Right cardiac atrium (tissue), 5 donors: ENCODE results near the gene TRIM62. TPM values are rescaled to one million over a fixed set of nuclear protein-coding genes. Genes with fewer than 3 reads are reported as not detected.
"Not testable (repeated sequence)": the region's sequence is repeated elsewhere in the genome, so short reads cannot be mapped to it uniquely, and the experiment has no call there.

Source experiments
- ATAC-seq, 2 donors: fragments of 200-7000 bp; cut with Tn5 transposase; one replicate each; pipeline versions ENCODE4 v1.8.0 to v1.9.1; 2020; ENCODE audit warnings: moderate library complexity in 2 of 2, mild to moderate bottlenecking in 1 of 2
- DNase-seq, 3 donors: peaks; one replicate each; pipeline ENCODE4 v3.0.0-alpha.2; 2020
- H3K27ac ChIP-seq: one replicate; pipeline ENCODE4 v1.5.1; 2013; ENCODE audit warnings: mild to moderate bottlenecking, low read length, control low read depth, moderate library complexity
- H3K27me3 ChIP-seq: one replicate; pipeline ENCODE4 v1.6.1; 2013; ENCODE audit not compliant: control insufficient read depth, insufficient read depth
- H3K4me1 ChIP-seq: one replicate; pipeline ENCODE4 v1.6.1; 2013; ENCODE audit warnings: low read length; ENCODE audit not compliant: control insufficient read depth, insufficient read depth
- H3K4me3 ChIP-seq: one replicate; pipeline ENCODE4 v1.5.1; 2013; ENCODE audit warnings: low read length, control low read depth
- H3K9me3 ChIP-seq: one replicate; pipeline ENCODE4 v1.6.1; 2013; ENCODE audit warnings: low read length; ENCODE audit not compliant: control insufficient read depth
- WGBS: extraction: QIAGEN DNeasy Blood & Tissue Kit; methylation state at CpG from one replicate; pipeline ENCODE4 v1.1.7; 2013; 5-methylcytosine and 5-hydroxymethylcytosine counted together
- intact Hi-C, 4 donors: fragments of 100-400 bp; cut with DNase I; formaldehyde crosslinking; loops; one replicate each; pipeline versions ENCODE4 v1.11.0 to v1.14.0; 2022 to 2023
- polyA plus RNA-seq: library from polyadenylated mRNA; stranded (reverse); fragments of 200-250 nt; gene quantifications from one replicate; pipeline ENCODE4 v1.2.3, GENCODE V29; 2013
- total RNA-seq, 4 donors: library from RNA; stranded (reverse); fragmentation: NEBNext Ultra II Directional; extraction: Animal tissue kit (Norgen Biotek cat#: 25700); gene quantifications; one replicate each; pipeline ENCODE4 v1.2.1, GENCODE V29; 2021
- donor health status: healthy with polysubstance abuse.
- donor health status: DM: no; HTN: yes; CAD: no.
- donor health status: DM: no; HTN: no; CAD: no.
- donor health status: DM: no; HTN: yes; CAD: no; lungs with severe emphysema.
- donor health status: DM: yes; HTN: yes; CAD: no.

The TRIM62 gene
- total and polyA plus RNA-seq, 5 donors: 1.8 to 4.4 (median 2.8) TPM

- Histone ChIP-seq H3K27ac (no peak overlapping the region), H3K4me1 (no peaks in the 10 kb centered on the region), H3K9me3 (no peaks in the 10 kb centered on the region), H3K27me3 (no peaks in the 10 kb centered on the region), H3K4me3 (no peak overlapping the region)
- 92% methylated on average over 2 of the region's 2 CpGs for WGBS
- DNase-seq (no peak), ATAC-seq (no peak)
- intact Hi-C loops: loop anchor here in 1 of 4 donors (10.0 kb wide), 1 partner anchor 346 kb away; no protein-coding TSS in a partner anchor
These were observed 62.8 kb downstream of the TRIM62 start for GRCh38 chr1:33119050-33119449.

GRCh38 chr1:33118274-33118673 is 63.6 kb downstream of the TRIM62 start:
- H3K27me3 ChIP-seq: no peaks in the 10 kb centered on the region
- no peak for ATAC-seq
- no peak overlapping the region for H3K27ac ChIP-seq
- H3K9me3 ChIP-seq: no peaks in the 10 kb centered on the region
- 70% methylated on average over 4 of the region's 4 CpGs for WGBS
- no peak overlapping the region for H3K4me3 ChIP-seq
- H3K4me1 ChIP-seq: no peaks in the 10 kb centered on the region
- DNase-seq: no peak
- intact Hi-C loops: loop anchor here in 1 of 4 donors (10.0 kb wide), 1 partner anchor 347 kb away; no protein-coding TSS in a partner anchor

- Histone ChIP-seq H3K4me3 (no peak overlapping the region), H3K27ac (no peak overlapping the region), H3K27me3 (no peaks in the 10 kb centered on the region), H3K4me1 (no peaks in the 10 kb centered on the region), H3K9me3 (no peaks in the 10 kb centered on the region)
- 90% methylated on average over 13 of the region's 13 CpGs for WGBS
- ATAC-seq: no peak
- DNase-seq: no peak
- intact Hi-C loops: loop anchor here in 1 of 4 donors (10.0 kb wide), 1 partner anchor 347 kb away; no protein-coding TSS in a partner anchor
These were observed 64.3 kb downstream of the TRIM62 start for GRCh38 chr1:33117440-33118085.

- intact Hi-C loops: loop anchor here in 1 of 4 donors (10.0 kb wide), 1 partner anchor 353 kb away; no protein-coding TSS in a partner anchor
- no peaks in the 10 kb centered on the region for H3K27me3 ChIP-seq
- ATAC-seq (no peak), DNase-seq (no peak)
- no peaks in the 10 kb centered on the region for H3K9me3 ChIP-seq
- no peak overlapping the region for H3K4me3 ChIP-seq
- 52% methylated on average over 3 of the region's 3 CpGs for WGBS
- no peaks in the 10 kb centered on the region for H3K4me1 ChIP-seq
- no peak overlapping the region for H3K27ac ChIP-seq
These were observed 69.9 kb downstream of the TRIM62 start for GRCh38 chr1:33111965-33112364.

- DNase-seq (no peak), ATAC-seq (no peak)
- Histone ChIP-seq H3K4me1 (no peaks in the 10 kb centered on the region), H3K27me3 (no peaks in the 10 kb centered on the region), H3K4me3 (no peak overlapping the region), H3K27ac (no peak overlapping the region), H3K9me3 (no peaks in the 10 kb centered on the region)
- intact Hi-C loops: loop anchor here in 1 of 4 donors (10.0 kb wide), 1 partner anchor 354 kb away; no protein-coding TSS in a partner anchor
These were observed 71.4 kb downstream of the TRIM62 start for GRCh38 chr1:33110477-33110876.

- intact Hi-C loops, DNase-seq, H3K27ac ChIP-seq: not testable (repeated sequence)
These were observed 81.8 kb downstream of the TRIM62 start for GRCh38 chr1:33100119-33100415.

GRCh38 chr1:33099290-33100118 is 82.3 kb downstream of the TRIM62 start:
- H3K27me3 ChIP-seq: no peaks in the 10 kb centered on the region
- no peak overlapping the region for H3K4me3 ChIP-seq
- H3K27ac ChIP-seq: no peak overlapping the region
- peaks cover 4% of the 10 kb centered on the region for H3K4me1 ChIP-seq
- WGBS: 81% methylated on average over 13 of the region's 13 CpGs
- ATAC-seq (peak in 1 of 2 donors; percentile 22), DNase-seq (peak in 1 of 3 donors; percentile 56)
- intact Hi-C loops: loop anchor here in 1 of 4 donors (10.0 kb wide), 1 partner anchor 265 kb away; no protein-coding TSS in a partner anchor
- no peaks in the 10 kb centered on the region for H3K9me3 ChIP-seq

More at GRCh38 chr1:33100119-33100415, 81.8 kb downstream of the TRIM62 start:
- H3K9me3 ChIP-seq, ATAC-seq, H3K4me1 ChIP-seq, H3K4me3 ChIP-seq, H3K27me3 ChIP-seq: not testable (repeated sequence)
- 97% methylated on average over 4 of the region's 4 CpGs for whole genome bisulfite sequencing

GRCh38 chr1:33098371-33098770 is 83.5 kb downstream of the TRIM62 start:
- Histone ChIP-seq H3K9me3 (no peaks in the 10 kb centered on the region), H3K27me3 (no peaks in the 10 kb centered on the region), H3K4me1 (peaks cover 4% of the 10 kb centered on the region), H3K27ac (no peak overlapping the region), H3K4me3 (no peak overlapping the region)
- ATAC-seq (no peak), DNase-seq (no peak)
- intact Hi-C loops: loop anchor here in 1 of 4 donors (10.0 kb wide), 1 partner anchor 266 kb away; no protein-coding TSS in a partner anchor

GRCh38 chr1:33097762-33098161 is 84.1 kb downstream of the TRIM62 start:
- H3K27ac ChIP-seq: no peak overlapping the region
- H3K9me3 ChIP-seq: no peaks in the 10 kb centered on the region
- H3K4me1 ChIP-seq: peaks cover 4% of the 10 kb centered on the region
- no peak overlapping the region for H3K4me3 ChIP-seq
- DNase-seq (no peak), ATAC-seq (no peak)
- WGBS: 93% methylated on average over 4 of the region's 4 CpGs
- H3K27me3 ChIP-seq: no peaks in the 10 kb centered on the region
- intact Hi-C loops: loop anchor here in 1 of 4 donors (10.0 kb wide), 1 partner anchor 267 kb away; no protein-coding TSS in a partner anchor

- Histone ChIP-seq H3K27me3 (no peaks in the 10 kb centered on the region), H3K4me3 (no peak overlapping the region), H3K4me1 (peaks cover 4% of the 10 kb centered on the region), H3K9me3 (no peaks in the 10 kb centered on the region), H3K27ac (no peak overlapping the region)
- intact Hi-C loops: loop anchor here in 1 of 4 donors (10.0 kb wide), 1 partner anchor 268 kb away; no protein-coding TSS in a partner anchor
- DNase-seq: no peak
- no peak for ATAC-seq
- WGBS: 93% methylated on average over 3 of the region's 3 CpGs
These were observed 84.7 kb downstream of the TRIM62 start for GRCh38 chr1:33097137-33097611.
